GM19455 (cell line): ENCODE measurements around the gene ZBTB43.
"Not testable (repeated sequence)": the region's sequence is repeated elsewhere in the genome, so short reads cannot be mapped to it uniquely, and the experiment has no call there.

ENCODE experiments used
- ATAC-seq: cut with Tn5 transposase; IDR thresholded peaks from one replicate; pipeline ENCODE4 v1.9.1; 2021; ENCODE audit not compliant: unreplicated experiment

ZBTB43 gene

GRCh38 chr9:126804696-126805553 lies at the start of gene ZBTB43:
Gene ZBTB43, plus strand, starts transcription at chr9:126805040. Its CDS starts 27,470 bp downstream, at chr9:126832510.
- peak; percentile 74 for ATAC-seq

GRCh38 chr9:126755317-126755875 lies 49.4 kb upstream of the ZBTB43 start:
- ATAC-seq, result no peak

- no peak for ATAC-seq
Measured at GRCh38 chr9:126756238-126756637, 48.6 kb upstream of the ZBTB43 start.

- no peak for ATAC-seq
Measured at GRCh38 chr9:126756876-126757415, 47.9 kb upstream of the ZBTB43 start.

GRCh38 chr9:126758916-126759585 lies 45.8 kb upstream of the ZBTB43 start:
- no peak for ATAC-seq

- ATAC-seq, result no peak
Measured at GRCh38 chr9:126761274-126761673, 43.6 kb upstream of the ZBTB43 start.

- no peak for ATAC-seq
Measured at GRCh38 chr9:126763130-126763764, 41.6 kb upstream of the ZBTB43 start.

GRCh38 chr9:126773004-126773607 lies 31.7 kb upstream of the ZBTB43 start:
- ATAC-seq, result no peak

- no peak for ATAC-seq
Measured at GRCh38 chr9:126775926-126776325, 28.9 kb upstream of the ZBTB43 start.

GRCh38 chr9:126777733-126778132 lies 27.1 kb upstream of the ZBTB43 start:
- ATAC-seq, result no peak

- no peak for ATAC-seq
Measured at GRCh38 chr9:126778141-126778540, 26.7 kb upstream of the ZBTB43 start.

GRCh38 chr9:126778696-126779095 lies 26.1 kb upstream of the ZBTB43 start:
- ATAC-seq, result not testable (repeated sequence)

GRCh38 chr9:126781186-126782052 lies 23.4 kb upstream of the ZBTB43 start:
- ATAC-seq, result no peak

- ATAC-seq, result no peak
Measured at GRCh38 chr9:126782053-126782388, 22.8 kb upstream of the ZBTB43 start.

- no peak for ATAC-seq
Measured at GRCh38 chr9:126783949-126784348, 20.9 kb upstream of the ZBTB43 start.

- no peak for ATAC-seq
Measured at GRCh38 chr9:126784401-126784800, 20.4 kb upstream of the ZBTB43 start.

- not testable (repeated sequence) for ATAC-seq
Measured at GRCh38 chr9:126784841-126785240, 20.0 kb upstream of the ZBTB43 start.

GRCh38 chr9:126788046-126788445 lies 16.8 kb upstream of the ZBTB43 start:
- no peak for ATAC-seq

- ATAC-seq, result no peak
Measured at GRCh38 chr9:126788634-126789349, 16.0 kb upstream of the ZBTB43 start.
